ENCODE measurements around the gene ZBTB7C. TPM values are rescaled to one million over a fixed set of nuclear protein-coding genes. Genes with fewer than 3 reads are reported as not detected.
A peak's percentile ranks its signal among the peaks of the same experiment; 100 is the strongest.

Gene ZBTB7C
- polyA plus RNA-seq, 1 donor (not counting 4 experiments of a cell fraction or from before 2014, with no cell fraction given), result 0.58 TPM

DNA sequence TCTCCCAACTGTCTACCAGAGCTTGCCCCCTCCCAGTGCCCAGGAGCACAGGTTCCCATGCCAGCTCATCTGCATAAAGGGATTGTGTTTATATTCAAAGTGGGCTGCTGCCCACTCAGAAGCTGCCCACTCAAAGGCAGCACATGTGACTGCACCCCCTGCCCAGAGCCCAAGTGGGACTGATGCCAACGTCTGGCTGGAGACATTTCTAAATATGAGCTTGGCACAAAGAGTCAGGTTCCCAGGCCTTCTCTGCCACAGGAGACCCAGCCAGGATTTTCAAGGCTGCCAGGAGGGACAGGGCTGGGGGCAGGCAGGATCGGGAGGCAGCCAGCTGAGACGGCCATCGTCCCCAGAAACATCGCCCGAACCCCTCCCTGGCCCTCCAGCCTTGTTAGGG, 67.1 kb downstream of the ZBTB7C start:
- dilution Hi-C loops (cut with MboI; ENCODE audit: extremely low pct_ligation_motif_present, low sequenced_read_pairs), result no loop called here
- H3K9me3 ChIP-seq (ENCODE audit: control insufficient read depth, low read depth, low read length), result no peaks in the 10 kb centered on the region

DNA sequence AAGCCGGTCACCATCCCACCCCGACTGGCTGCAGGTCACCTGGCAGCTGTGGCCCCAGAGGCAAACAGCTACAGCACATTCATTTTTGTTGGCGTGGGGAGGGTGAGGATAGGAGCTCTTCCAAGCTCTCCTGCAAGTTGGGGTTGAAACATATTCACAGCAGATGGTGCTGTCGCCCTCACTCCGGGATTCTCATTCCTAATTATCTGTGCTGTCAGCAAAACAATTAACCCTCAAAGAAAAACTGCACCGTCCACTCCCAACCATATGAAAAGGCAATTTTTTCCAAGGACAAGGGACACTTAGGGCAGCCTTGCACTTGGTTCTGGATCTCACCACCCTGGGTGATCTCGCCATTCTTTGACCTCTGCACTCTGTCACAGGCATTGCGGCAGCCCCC, 68.6 kb downstream of the ZBTB7C start:
- no peak overlapping the region for H3K27ac ChIP-seq (ENCODE audit: control insufficient read depth, insufficient read depth, low read length)
- dilution Hi-C loops (cut with MboI; ENCODE audit: extremely low pct_ligation_motif_present, low sequenced_read_pairs), result no loop called here

More for the DNA sequence above, 67.1 kb downstream of the ZBTB7C start:
- no peaks in the 10 kb centered on the region for H3K9me1 ChIP-seq (ENCODE audit: control insufficient read depth, extremely low read depth, insufficient read depth, low read length)
- H2AFZ ChIP-seq (ENCODE audit: control insufficient read depth, low read length), result no peak overlapping the region
- H3K9ac ChIP-seq (ENCODE audit: control insufficient read depth, extremely low read depth, insufficient read depth, low read length), result no peak overlapping the region
- no peak overlapping the region for H3K27ac ChIP-seq (ENCODE audit: control insufficient read depth, insufficient read depth, low read length)
- FAIRE-seq (no peak), DNase-seq (ENCODE audit: low read depth, low spot score) (no peak)
- H3K27me3 ChIP-seq (ENCODE audit: control insufficient read depth, extremely low read depth, insufficient read depth, low read length), result no peaks in the 10 kb centered on the region
- H3K36me3 ChIP-seq (ENCODE audit: control insufficient read depth in 2 of 2, extremely low read depth in 1 of 2, insufficient read depth in 2 of 2, low read length in 2 of 2), result no peaks in the 10 kb centered on the region
- TF ChIP-seq, protein P1, sequence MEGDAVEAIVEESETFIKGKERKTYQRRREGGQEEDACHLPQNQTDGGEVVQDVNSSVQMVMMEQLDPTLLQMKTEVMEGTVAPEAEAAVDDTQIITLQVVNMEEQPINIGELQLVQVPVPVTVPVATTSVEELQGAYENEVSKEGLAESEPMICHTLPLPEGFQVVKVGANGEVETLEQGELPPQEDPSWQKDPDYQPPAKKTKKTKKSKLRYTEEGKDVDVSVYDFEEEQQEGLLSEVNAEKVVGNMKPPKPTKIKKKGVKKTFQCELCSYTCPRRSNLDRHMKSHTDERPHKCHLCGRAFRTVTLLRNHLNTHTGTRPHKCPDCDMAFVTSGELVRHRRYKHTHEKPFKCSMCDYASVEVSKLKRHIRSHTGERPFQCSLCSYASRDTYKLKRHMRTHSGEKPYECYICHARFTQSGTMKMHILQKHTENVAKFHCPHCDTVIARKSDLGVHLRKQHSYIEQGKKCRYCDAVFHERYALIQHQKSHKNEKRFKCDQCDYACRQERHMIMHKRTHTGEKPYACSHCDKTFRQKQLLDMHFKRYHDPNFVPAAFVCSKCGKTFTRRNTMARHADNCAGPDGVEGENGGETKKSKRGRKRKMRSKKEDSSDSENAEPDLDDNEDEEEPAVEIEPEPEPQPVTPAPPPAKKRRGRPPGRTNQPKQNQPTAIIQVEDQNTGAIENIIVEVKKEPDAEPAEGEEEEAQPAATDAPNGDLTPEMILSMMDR (optimal IDR thresholded peaks at IDR 0.05 in 1 of 3, IDR thresholded peaks at IDR 0.05 in 1 of 3, conservative IDR thresholded peaks at IDR 0.05 in 1 of 3; ENCODE audit: extremely low read depth in 1 of 3, insufficient read depth in 2 of 3, low read length in 3 of 3), result no peak
- TF ChIP-seq EZH2 (IDR thresholded peaks at IDR 0.05; ENCODE audit: low read length), result no peak
- peaks cover 4% of the 10 kb centered on the region for H3K4me1 ChIP-seq (ENCODE audit: control insufficient read depth, extremely low read depth, insufficient read depth, low read length)
- H3K4me2 ChIP-seq (ENCODE audit: control insufficient read depth, extremely low read depth, insufficient read depth, low read depth, low read length), result no peak overlapping the region
- no peak overlapping the region for H3K4me3 ChIP-seq (ENCODE audit: control insufficient read depth in 2 of 3, extremely low read depth in 1 of 3, insufficient read depth in 2 of 3, low read depth in 1 of 3, low read length in 3 of 3)
- H4K20me1 ChIP-seq (ENCODE audit: control insufficient read depth, extremely low read depth, insufficient read depth, low read length), result no peaks in the 10 kb centered on the region
- H3K79me2 ChIP-seq (ENCODE audit: control insufficient read depth, insufficient read depth, low read length), result no peaks in the 10 kb centered on the region

More for the DNA sequence above, 68.6 kb downstream of the ZBTB7C start:
- no peak overlapping the region for H3K4me3 ChIP-seq (ENCODE audit: control insufficient read depth in 2 of 3, extremely low read depth in 1 of 3, insufficient read depth in 2 of 3, low read depth in 1 of 3, low read length in 3 of 3)
- FAIRE-seq (no peak), DNase-seq (ENCODE audit: low read depth, low spot score) (no peak)
- H3K4me1 ChIP-seq (ENCODE audit: control insufficient read depth, extremely low read depth, insufficient read depth, low read length), result no peaks in the 10 kb centered on the region
- no peak overlapping the region for H2AFZ ChIP-seq (ENCODE audit: control insufficient read depth, low read length)
- H3K27me3 ChIP-seq (ENCODE audit: control insufficient read depth, extremely low read depth, insufficient read depth, low read length), result no peaks in the 10 kb centered on the region
- H3K36me3 ChIP-seq (ENCODE audit: control insufficient read depth in 2 of 2, extremely low read depth in 1 of 2, insufficient read depth in 2 of 2, low read length in 2 of 2), result no peaks in the 10 kb centered on the region
- no peaks in the 10 kb centered on the region for H3K9me1 ChIP-seq (ENCODE audit: control insufficient read depth, extremely low read depth, insufficient read depth, low read length)
- H3K9ac ChIP-seq (ENCODE audit: control insufficient read depth, extremely low read depth, insufficient read depth, low read length), result no peak overlapping the region
- TF ChIP-seq, protein P1 (optimal IDR thresholded peaks at IDR 0.05 in 1 of 3, IDR thresholded peaks at IDR 0.05 in 1 of 3, conservative IDR thresholded peaks at IDR 0.05 in 1 of 3; ENCODE audit: extremely low read depth in 1 of 3, insufficient read depth in 2 of 3, low read length in 3 of 3), result peak in 2 of 3 experiments; percentile 20 to 54
- no peak for TF ChIP-seq EZH2 (IDR thresholded peaks at IDR 0.05; ENCODE audit: low read length)
- no peaks in the 10 kb centered on the region for H4K20me1 ChIP-seq (ENCODE audit: control insufficient read depth, extremely low read depth, insufficient read depth, low read length)
- H3K9me3 ChIP-seq (ENCODE audit: control insufficient read depth, low read depth, low read length), result no peaks in the 10 kb centered on the region
- H3K79me2 ChIP-seq (ENCODE audit: control insufficient read depth, insufficient read depth, low read length), result no peaks in the 10 kb centered on the region
- H3K4me2 ChIP-seq (ENCODE audit: control insufficient read depth, extremely low read depth, insufficient read depth, low read depth, low read length), result no peak overlapping the region
